OCI-LY1 (cell line): ENCODE data around the gene MAPKBP1.
"Not testable (repeated sequence)": the region's sequence is repeated elsewhere in the genome, so short reads cannot be mapped to it uniquely, and the experiment has no call there.

Experiments used
- H2AFZ ChIP-seq: fragments of 200-600 bp; sonication (generic), shearing (Covaris generic); 2 replicates; pipeline ENCODE4 v1.6.0; 2014; ENCODE audit warnings: antibody characterized with exemption, mild to moderate bottlenecking, low read length
- H3F3A ChIP-seq: fragments of 200-600 bp; sonication (generic), shearing (Covaris generic); 2 replicates; pipeline ENCODE4 v1.6.0; 2014; ENCODE audit warnings: mild to moderate bottlenecking, antibody characterized with exemption, low read length, moderate library complexity; ENCODE audit not compliant: insufficient read depth
- H3K27ac ChIP-seq: fragments of 200-600 bp; sonication (generic); 2 replicates; pipeline ENCODE4 v1.5.1; 2014; ENCODE audit warnings: low read length, mixed run types, mild to moderate bottlenecking, low read depth; ENCODE audit not compliant: poor library complexity, severe bottlenecking
- H3K27me3 ChIP-seq: fragments of 200-600 bp; sonication (generic); 2 replicates; pipeline ENCODE4 v1.6.0; 2014; ENCODE audit warnings: antibody characterized with exemption, mild to moderate bottlenecking, low read length, moderate library complexity; ENCODE audit not compliant: insufficient read depth
- H3K36me3 ChIP-seq: fragments of 200-600 bp; sonication (generic); 2 replicates; pipeline ENCODE4 v1.6.1; 2014; ENCODE audit warnings: mild to moderate bottlenecking, antibody characterized with exemption, low read length, moderate library complexity, mixed read lengths; ENCODE audit not compliant: insufficient read depth
- H3K4me1 ChIP-seq: fragments of 200-600 bp; sonication (generic); 2 replicates; pipeline ENCODE4 v1.5.1; 2014; ENCODE audit warnings: mild to moderate bottlenecking, low read length, moderate library complexity; ENCODE audit not compliant: insufficient read depth, severe bottlenecking
- H3K4me2 ChIP-seq: fragments of 200-600 bp; sonication (generic), shearing (Covaris generic); 2 replicates; pipeline ENCODE4 v1.6.1; 2014; ENCODE audit warnings: low read length
- H3K4me3 ChIP-seq: fragments of 200-600 bp; sonication (generic); 2 replicates; pipeline ENCODE4 v1.5.1; 2014; ENCODE audit warnings: low read length, low read depth, mild to moderate bottlenecking, mixed read lengths; ENCODE audit not compliant: poor library complexity, severe bottlenecking
- H3K79me2 ChIP-seq: fragments of 200-600 bp; shearing (Covaris generic); 2 replicates; pipeline ENCODE4 v1.6.1; 2016; ENCODE audit warnings: mixed run types, low read length, mixed read lengths; ENCODE audit not compliant: insufficient read depth
- H3K9ac ChIP-seq: fragments of 200-600 bp; sonication (generic), shearing (Covaris generic); 2 replicates; pipeline ENCODE4 v1.6.1; 2014; ENCODE audit warnings: mild to moderate bottlenecking, low read length, mixed read lengths
- H3K9me2 ChIP-seq: fragments of 200-600 bp; sonication (generic), shearing (Covaris generic); 2 replicates; pipeline ENCODE4 v1.6.1; 2014; ENCODE audit warnings: low read depth, mild to moderate bottlenecking, low read length, mixed read lengths
- H3K9me3 ChIP-seq: fragments of 200-600 bp; shearing (Covaris generic); 2 replicates; pipeline ENCODE4 v1.6.1; 2014; ENCODE audit warnings: low read length, mixed read lengths
- H4K20me1 ChIP-seq: fragments of 200-600 bp; sonication (generic), shearing (Covaris generic); 2 replicates; pipeline ENCODE4 v1.6.0; 2016; ENCODE audit warnings: mild to moderate bottlenecking, low read length; ENCODE audit not compliant: insufficient read depth
- CTCF ChIP-seq: fragments of 200-600 bp; sonication (generic), shearing (Covaris generic); IDR thresholded peaks from 2 replicates; pipeline ENCODE4 v1.5.1; 2017; ENCODE audit warnings: mild to moderate bottlenecking, antibody characterized with exemption, low read length, moderate library complexity, mixed read lengths
- EZH2 ChIP-seq: fragments of 200-600 bp; sonication (generic), shearing (Covaris generic); IDR thresholded peaks from 2 replicates; pipeline ENCODE4 v1.8.0; 2017; ENCODE audit warnings: borderline replicate concordance, mixed run types, mild to moderate bottlenecking, antibody characterized with exemption, low read length, moderate library complexity, mixed read lengths

MAPKBP1 gene

GRCh38 chr15:41774062-41774881, at the start of gene MAPKBP1:
TSS of gene MAPKBP1 (plus strand) at chr15:41774484. CDS start at chr15:41775276, 792 bp downstream.
- TF ChIP-seq CTCF (peak; percentile 94), EZH2 (no peak)

GRCh38 chr15:41727143-41727542, 47.1 kb upstream of the MAPKBP1 start:
- no peak overlapping the region for H3K4me2 ChIP-seq
- peaks cover 30% of the 10 kb centered on the region for H3K36me3 ChIP-seq
- no peak overlapping the region for H3K4me3 ChIP-seq
- no peaks in the 10 kb centered on the region for H3K9me3 ChIP-seq
- H3K79me2 ChIP-seq = peaks cover 3% of the 10 kb centered on the region
- 0 out of 2 replicates have a peak, but pooled peaks cover 3% of the 10 kb centered on the region for H3F3A ChIP-seq
- H3K9me2 ChIP-seq = no peaks in the 10 kb centered on the region
- TF ChIP-seq EZH2 = no peak
- TF ChIP-seq CTCF = no peak
- no peak overlapping the region for H3K9ac ChIP-seq
- H2AFZ ChIP-seq = no peak overlapping the region
- H3K27me3 ChIP-seq = no peaks in the 10 kb centered on the region
- peaks cover 12% of the 10 kb centered on the region for H3K4me1 ChIP-seq
- no peak overlapping the region for H3K27ac ChIP-seq
- no peaks in the 10 kb centered on the region for H4K20me1 ChIP-seq

More at GRCh38 chr15:41774062-41774881, at the start of gene MAPKBP1:
- Histone ChIP-seq H3K4me3 (peak within 1 kb of the TSS; percentile 77), H3K4me2 (peak within 1 kb of the TSS; percentile 84), H2AFZ (no peak within 1 kb of the TSS), H3F3A (no peaks in the 10 kb centered on the region), H3K36me3 (no peaks in the 10 kb centered on the region), H3K27ac (peak within 1 kb of the TSS; percentile 79), H3K9ac (peak within 1 kb of the TSS; percentile 73), H3K27me3 (no peaks in the 10 kb centered on the region), H4K20me1 (no peaks in the 10 kb centered on the region), H3K9me2 (no peaks in the 10 kb centered on the region), H3K9me3 (no peaks in the 10 kb centered on the region), H3K4me1 (peaks cover 54% of the 10 kb centered on the region), H3K79me2 (no peaks in the 10 kb centered on the region; the same call in 1 of the 2 replicates)

- peaks cover 12% of the 10 kb centered on the region for H3K4me1 ChIP-seq
- H3K27ac ChIP-seq, H3K4me2 ChIP-seq, H3K9ac ChIP-seq, H3K4me3 ChIP-seq, H3K27me3 ChIP-seq, H3F3A ChIP-seq, H3K9me3 ChIP-seq, H2AFZ ChIP-seq, H3K9me2 ChIP-seq, H4K20me1 ChIP-seq, H3K79me2 ChIP-seq: not testable (repeated sequence)
- peaks cover 36% of the 10 kb centered on the region for H3K36me3 ChIP-seq
Observed at GRCh38 chr15:41728061-41728460, 46.2 kb upstream of the MAPKBP1 start.
